Endodermal cell (in vitro differentiated cells): ENCODE data around the gene CNOT1. TPM values are rescaled to one million over a fixed set of nuclear protein-coding genes. Genes with fewer than 3 reads are reported as not detected.

Experiments
- DNase-seq: peaks from one replicate; pipeline ENCODE4 v3.0.0-alpha.2; 2017
- H3K27ac ChIP-seq: 2 replicates; pipeline ENCODE4 v1.5.1; 2013; ENCODE audit warnings: mild to moderate bottlenecking, low read depth, low read length, moderate library complexity
- H3K27me3 ChIP-seq: 2 replicates; pipeline ENCODE4 v1.6.1; 2013; ENCODE audit warnings: mild to moderate bottlenecking, low read length, moderate library complexity; ENCODE audit not compliant: insufficient read depth, control insufficient read depth, poor library complexity, severe bottlenecking
- H3K36me3 ChIP-seq: 2 replicates; pipeline ENCODE4 v1.7.0; 2013; ENCODE audit warnings: mild to moderate bottlenecking, low read length, moderate library complexity; ENCODE audit not compliant: control insufficient read depth, insufficient read depth
- H3K4me1 ChIP-seq: one replicate; pipeline ENCODE4 v1.7.0; 2013; ENCODE audit warnings: low read length; ENCODE audit not compliant: control insufficient read depth, insufficient read depth
- H3K4me3 ChIP-seq: 2 replicates; pipeline ENCODE4 v1.5.1; 2013; ENCODE audit warnings: mild to moderate bottlenecking, low read length, moderate library complexity
- H3K9ac ChIP-seq: 2 replicates; pipeline ENCODE4 v1.6.1; 2013; ENCODE audit warnings: mild to moderate bottlenecking, low read length, moderate library complexity; ENCODE audit not compliant: poor library complexity, severe bottlenecking; ENCODE audit errors: extremely low read depth
- H3K9me3 ChIP-seq: 2 replicates; pipeline ENCODE4 v1.6.1; 2013; ENCODE audit warnings: mild to moderate bottlenecking, low read length, moderate library complexity; ENCODE audit not compliant: control insufficient read depth
- H3K27ac Mint-ChIP-seq: 2 replicates; pipeline ENCODE4 v1.8.0; 2020; ENCODE audit warnings: mixed read lengths
- H3K27me3 Mint-ChIP-seq: 2 replicates; pipeline ENCODE4 v1.8.0; 2021; ENCODE audit warnings: mild to moderate bottlenecking, mixed read lengths; ENCODE audit not compliant: insufficient read depth
- H3K36me3 Mint-ChIP-seq: 2 replicates; pipeline ENCODE4 v1.8.0; 2020; ENCODE audit warnings: low read depth, mixed read lengths
- H3K4me1 Mint-ChIP-seq: 2 replicates; pipeline ENCODE4 v1.8.0; 2020; ENCODE audit warnings: mixed read lengths
- H3K4me3 Mint-ChIP-seq: 2 replicates; pipeline ENCODE4 v1.8.0; 2020; ENCODE audit warnings: mild to moderate bottlenecking, moderate library complexity, mixed read lengths
- H3K9me3 Mint-ChIP-seq: 2 replicates; pipeline ENCODE4 v1.8.0; 2020; ENCODE audit warnings: mild to moderate bottlenecking, mixed read lengths
- WGBS, 2 experiments: methylation state at CpG; one replicate each; pipeline versions ENCODE4 v1.1.5 to v1.1.7; 2013; ENCODE audit warnings: missing lambda C conversion rate in 2 of 2, mixed read lengths in 1 of 2; ENCODE audit not compliant: insufficient coverage in 1 of 2, insufficient read length in 1 of 2; 5-methylcytosine and 5-hydroxymethylcytosine counted together
- total RNA-seq, 2 donors: library from RNA; stranded (reverse); fragmentation: NEBNext Ultra II Directional in 1 of 2; extraction: Animal tissue kit (Norgen Biotek cat#: 25700) in 1 of 2; gene quantifications; 2 replicates in 1 of 2; 3 replicates in 1 of 2; pipeline ENCODE4 v1.2.1, GENCODE V29; 2021
- TF ChIP-seq, protein P1 (sequence below): fragments of 200-600 bp; sonication (generic); conservative IDR thresholded peaks from 2 replicates; pipeline ENCODE4 v1.5.0; 2021; ENCODE audit warnings: antibody characterized with exemption, mild to moderate bottlenecking

CNOT1 gene
- total RNA-seq, 2 donors from 2014 or later: 253 to 263 TPM

DNA sequence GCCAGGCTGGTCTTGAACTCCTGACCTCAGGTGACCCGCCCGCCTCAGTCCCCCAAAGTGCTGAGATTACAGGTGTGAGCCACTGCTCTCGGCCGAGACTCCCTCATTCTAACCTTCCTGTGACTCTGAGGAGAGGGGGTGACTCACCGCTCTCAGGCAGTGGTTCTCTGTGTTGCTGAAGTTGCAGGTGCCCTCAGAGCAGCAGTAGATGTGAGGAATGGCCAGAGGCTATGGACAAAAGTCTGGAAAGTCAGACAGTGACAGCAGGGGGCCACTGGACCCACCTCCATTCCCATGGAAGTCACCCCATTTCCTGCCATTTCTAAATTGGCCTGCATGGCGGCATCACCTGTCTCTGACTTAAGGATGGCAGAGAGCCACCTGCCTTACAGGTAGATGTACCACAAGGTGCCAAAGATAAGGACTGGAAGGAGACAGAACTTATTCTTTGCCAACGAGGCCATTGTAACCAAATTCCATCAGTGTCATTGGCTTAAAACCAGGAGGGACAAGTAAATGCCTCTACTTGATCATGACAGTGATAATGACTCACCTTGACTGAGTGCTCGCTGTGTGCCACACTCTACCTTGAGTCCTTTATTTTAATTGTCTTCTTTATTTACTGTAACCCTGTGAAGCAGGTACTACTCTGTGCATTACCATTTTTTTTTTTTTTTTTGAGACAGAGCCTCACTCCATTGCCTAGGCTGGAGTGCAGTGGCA, 15.3 kb upstream of the CNOT1 start:
- TF ChIP-seq, protein P1, sequence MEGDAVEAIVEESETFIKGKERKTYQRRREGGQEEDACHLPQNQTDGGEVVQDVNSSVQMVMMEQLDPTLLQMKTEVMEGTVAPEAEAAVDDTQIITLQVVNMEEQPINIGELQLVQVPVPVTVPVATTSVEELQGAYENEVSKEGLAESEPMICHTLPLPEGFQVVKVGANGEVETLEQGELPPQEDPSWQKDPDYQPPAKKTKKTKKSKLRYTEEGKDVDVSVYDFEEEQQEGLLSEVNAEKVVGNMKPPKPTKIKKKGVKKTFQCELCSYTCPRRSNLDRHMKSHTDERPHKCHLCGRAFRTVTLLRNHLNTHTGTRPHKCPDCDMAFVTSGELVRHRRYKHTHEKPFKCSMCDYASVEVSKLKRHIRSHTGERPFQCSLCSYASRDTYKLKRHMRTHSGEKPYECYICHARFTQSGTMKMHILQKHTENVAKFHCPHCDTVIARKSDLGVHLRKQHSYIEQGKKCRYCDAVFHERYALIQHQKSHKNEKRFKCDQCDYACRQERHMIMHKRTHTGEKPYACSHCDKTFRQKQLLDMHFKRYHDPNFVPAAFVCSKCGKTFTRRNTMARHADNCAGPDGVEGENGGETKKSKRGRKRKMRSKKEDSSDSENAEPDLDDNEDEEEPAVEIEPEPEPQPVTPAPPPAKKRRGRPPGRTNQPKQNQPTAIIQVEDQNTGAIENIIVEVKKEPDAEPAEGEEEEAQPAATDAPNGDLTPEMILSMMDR: no peak
- Mint-ChIP-seq H3K27ac (no peak overlapping the region), H3K9me3 (no peaks in the 10 kb centered on the region), H3K27me3 (no peaks in the 10 kb centered on the region), H3K4me1 (no peaks in the 10 kb centered on the region), H3K4me3 (no peak overlapping the region), H3K36me3 (no peaks in the 10 kb centered on the region)
- Histone ChIP-seq H3K36me3 (no peaks in the 10 kb centered on the region), H3K27ac (no peak overlapping the region), H3K4me1 (no peaks in the 10 kb centered on the region), H3K9me3 (no peaks in the 10 kb centered on the region), H3K4me3 (no peak overlapping the region), H3K9ac (no peak overlapping the region), H3K27me3 (no peaks in the 10 kb centered on the region)
- WGBS, 2 experiments: 82 to 91% methylated on average over 3 to 8 of the region's 8 CpGs
- no peak for DNase-seq

DNA sequence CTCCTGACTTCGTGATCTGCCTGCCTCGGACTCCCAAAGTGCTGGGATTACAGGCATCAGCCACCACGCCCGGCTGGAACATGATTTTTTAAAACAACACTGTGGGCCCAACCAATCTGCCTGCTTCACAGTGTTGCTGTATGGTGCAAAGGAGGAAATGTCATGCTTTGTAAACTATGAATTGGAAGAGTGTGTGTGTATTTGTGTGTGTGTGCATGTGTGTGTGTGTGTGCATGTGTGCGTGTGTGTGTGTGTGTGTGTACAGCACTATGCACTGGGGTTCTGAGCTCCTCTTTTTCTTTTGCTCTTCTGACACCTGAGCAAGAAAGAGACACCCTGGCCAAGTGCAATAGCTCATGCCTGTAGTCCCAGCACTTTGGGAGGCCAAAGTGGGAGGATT, 14.5 kb upstream of the CNOT1 start:
- H3K27me3 ChIP-seq: no peaks in the 10 kb centered on the region
- Mint-ChIP-seq H3K27me3 (no peaks in the 10 kb centered on the region), H3K4me3 (no peak overlapping the region), H3K4me1 (no peaks in the 10 kb centered on the region), H3K36me3 (no peaks in the 10 kb centered on the region), H3K27ac (no peak overlapping the region), H3K9me3 (no peaks in the 10 kb centered on the region)
- no peak for DNase-seq
- H3K9me3 ChIP-seq: no peaks in the 10 kb centered on the region
- no peak overlapping the region for H3K9ac ChIP-seq
- WGBS, 2 experiments: 84 to 94% methylated on average over 4 to 5 of the region's 5 CpGs
- H3K36me3 ChIP-seq: no peaks in the 10 kb centered on the region
- no peaks in the 10 kb centered on the region for H3K4me1 ChIP-seq
- TF ChIP-seq, protein P1: no peak
- no peak overlapping the region for H3K4me3 ChIP-seq
- no peak overlapping the region for H3K27ac ChIP-seq

DNA sequence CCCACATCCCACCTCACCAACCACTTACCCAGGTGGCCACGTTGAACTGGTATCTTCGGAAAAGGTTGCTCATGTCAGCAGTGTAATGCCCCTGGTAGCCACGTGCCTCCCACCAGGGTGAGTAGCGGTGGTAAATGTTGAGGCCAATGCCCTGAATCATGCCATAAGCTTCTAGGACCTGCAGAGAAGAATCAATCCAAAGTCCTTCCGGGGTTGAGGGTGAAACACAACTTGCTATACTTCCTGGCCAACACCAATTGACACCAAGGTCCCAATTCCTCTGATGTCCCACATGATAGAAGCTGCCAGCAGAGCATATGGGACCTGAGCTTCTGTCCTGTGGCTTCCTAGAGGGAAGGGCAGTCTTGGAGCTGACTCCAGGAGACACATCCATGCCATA, 11.3 kb upstream of the CNOT1 start:
- TF ChIP-seq, protein P1: no peak
- Mint-ChIP-seq H3K36me3 (no peaks in the 10 kb centered on the region), H3K4me3 (no peak overlapping the region), H3K4me1 (peaks cover 6% of the 10 kb centered on the region), H3K27me3 (no peaks in the 10 kb centered on the region), H3K9me3 (no peaks in the 10 kb centered on the region), H3K27ac (no peak overlapping the region)
- 93 to 94% methylated on average over 3 to 5 of the region's 5 CpGs for WGBS, 2 experiments
- H3K27me3 ChIP-seq: no peaks in the 10 kb centered on the region
- no peaks in the 10 kb centered on the region for H3K9me3 ChIP-seq
- no peaks in the 10 kb centered on the region for H3K36me3 ChIP-seq
- H3K4me3 ChIP-seq: no peak overlapping the region
- H3K27ac ChIP-seq: no peak overlapping the region
- H3K9ac ChIP-seq: no peak overlapping the region
- no peak for DNase-seq
- H3K4me1 ChIP-seq: no peaks in the 10 kb centered on the region
